ENCODE results near the gene ADGB.

ADGB gene

GRCh38 chr6:146602526-146602925 lies 3.8 kb downstream of the ADGB start:
- DNase-seq (ENCODE audit: extremely low read depth, insufficient read length): no peak
- Histone ChIP-seq H3K36me3 (ENCODE audit: control insufficient read depth, insufficient read depth, low read length) (no peaks in the 10 kb centered on the region), H3K4me3 (replicated peaks; ENCODE audit: low read depth, low read length) (no peak overlapping the region), H3K27me3 (replicated peaks; ENCODE audit: control insufficient read depth, insufficient read depth, low read length) (no peaks in the 10 kb centered on the region)
- no peak for TF ChIP-seq CTCF (IDR thresholded peaks at IDR 0.05; ENCODE audit: insufficient read depth, low read length, poor library complexity, severe bottlenecking)

GRCh38 chr6:146613947-146614346 lies 15.2 kb downstream of the ADGB start:
- TF ChIP-seq CTCF (IDR thresholded peaks at IDR 0.05; ENCODE audit: insufficient read depth, low read length, poor library complexity, severe bottlenecking): no peak
- no peak for DNase-seq (ENCODE audit: extremely low read depth, insufficient read length)
- Histone ChIP-seq H3K36me3 (ENCODE audit: control insufficient read depth, insufficient read depth, low read length) (no peaks in the 10 kb centered on the region), H3K27me3 (replicated peaks; ENCODE audit: control insufficient read depth, insufficient read depth, low read length) (no peaks in the 10 kb centered on the region), H3K4me3 (replicated peaks; ENCODE audit: low read depth, low read length) (no peak overlapping the region)

GRCh38 chr6:146620655-146621054 lies 21.9 kb downstream of the ADGB start:
- Histone ChIP-seq H3K27me3 (replicated peaks; ENCODE audit: control insufficient read depth, insufficient read depth, low read length) (no peaks in the 10 kb centered on the region), H3K4me3 (replicated peaks; ENCODE audit: low read depth, low read length) (no peak overlapping the region), H3K36me3 (ENCODE audit: control insufficient read depth, insufficient read depth, low read length) (no peaks in the 10 kb centered on the region)
- DNase-seq (ENCODE audit: extremely low read depth, insufficient read length): no peak
- no peak for TF ChIP-seq CTCF (IDR thresholded peaks at IDR 0.05; ENCODE audit: insufficient read depth, low read length, poor library complexity, severe bottlenecking)

GRCh38 chr6:146628350-146628749 lies 29.6 kb downstream of the ADGB start:
- Histone ChIP-seq H3K36me3 (ENCODE audit: control insufficient read depth, insufficient read depth, low read length) (no peaks in the 10 kb centered on the region), H3K4me3 (replicated peaks; ENCODE audit: low read depth, low read length) (no peak overlapping the region), H3K27me3 (replicated peaks; ENCODE audit: control insufficient read depth, insufficient read depth, low read length) (no peaks in the 10 kb centered on the region)
- TF ChIP-seq CTCF (IDR thresholded peaks at IDR 0.05; ENCODE audit: insufficient read depth, low read length, poor library complexity, severe bottlenecking): no peak
- no peak for DNase-seq (ENCODE audit: extremely low read depth, insufficient read length)

- DNase-seq (ENCODE audit: extremely low read depth, insufficient read length): no peak
- no peak for TF ChIP-seq CTCF (IDR thresholded peaks at IDR 0.05; ENCODE audit: insufficient read depth, low read length, poor library complexity, severe bottlenecking)
Measured at GRCh38 chr6:146634022-146634421, 35.2 kb downstream of the ADGB start.

GRCh38 chr6:146635165-146635564 lies 36.4 kb downstream of the ADGB start:
- no peak for DNase-seq (ENCODE audit: extremely low read depth, insufficient read length)
- no peaks in the 10 kb centered on the region for H3K27me3 ChIP-seq (replicated peaks; ENCODE audit: control insufficient read depth, insufficient read depth, low read length)
- TF ChIP-seq CTCF (IDR thresholded peaks at IDR 0.05; ENCODE audit: insufficient read depth, low read length, poor library complexity, severe bottlenecking): no peak
- H3K36me3 ChIP-seq (ENCODE audit: control insufficient read depth, insufficient read depth, low read length): no peaks in the 10 kb centered on the region
- no peak overlapping the region for H3K4me3 ChIP-seq (replicated peaks; ENCODE audit: low read depth, low read length)

More at GRCh38 chr6:146634022-146634421, 35.2 kb downstream of the ADGB start:
- H3K27me3 ChIP-seq (replicated peaks; ENCODE audit: control insufficient read depth, insufficient read depth, low read length): no peaks in the 10 kb centered on the region
- no peak overlapping the region for H3K4me3 ChIP-seq (replicated peaks; ENCODE audit: low read depth, low read length)
- H3K36me3 ChIP-seq (ENCODE audit: control insufficient read depth, insufficient read depth, low read length): no peaks in the 10 kb centered on the region

Measured in GM06990 (cell line).